Spinal cord (tissue), 10 donors: ENCODE data around the gene SAXO2. TPM values are rescaled to one million over a fixed set of nuclear protein-coding genes. Genes with fewer than 3 reads are reported as not detected.
A peak's percentile ranks its signal among the peaks of the same experiment; 100 is the strongest.
"Not testable (repeated sequence)": the region's sequence is repeated elsewhere in the genome, so short reads cannot be mapped to it uniquely, and the experiment has no call there.

Experiments
- DNase-seq, 6 donors: peaks; one replicate each; pipeline versions ENCODE4 v3.0.0 to v3.0.0-alpha.2; 2013 to 2015; ENCODE audit warnings: low spot score in 6 of 6, low read depth in 4 of 6
- H3K27ac ChIP-seq: one replicate; pipeline ENCODE4 v1.5.1; 2013; ENCODE audit warnings: low read depth, low read length, control low read depth
- H3K27me3 ChIP-seq: one replicate; pipeline ENCODE4 v1.6.1; 2013; ENCODE audit warnings: low read length; ENCODE audit not compliant: control insufficient read depth, insufficient read depth
- H3K36me3 ChIP-seq: one replicate; pipeline ENCODE4 v1.6.1; 2013; ENCODE audit warnings: low read length; ENCODE audit not compliant: control insufficient read depth, insufficient read depth
- H3K4me1 ChIP-seq: one replicate; pipeline ENCODE4 v1.6.1; 2013; ENCODE audit warnings: low read length; ENCODE audit not compliant: control insufficient read depth, insufficient read depth
- H3K4me3 ChIP-seq: one replicate; pipeline ENCODE4 v1.5.1; 2013; ENCODE audit warnings: low read depth, low read length, control low read depth
- H3K9me3 ChIP-seq: one replicate; pipeline ENCODE4 v1.6.1; 2013; ENCODE audit warnings: low read length; ENCODE audit not compliant: control insufficient read depth, insufficient read depth
- WGBS: methylation state at CpG from one replicate; pipeline ENCODE4 v1.1.5; 2013; ENCODE audit warnings: missing lambda C conversion rate; ENCODE audit not compliant: insufficient coverage; 5-methylcytosine and 5-hydroxymethylcytosine counted together
- polyA plus RNA-seq, 2 donors: library from polyadenylated mRNA; unstranded; fragments of 120-200 nt; gene quantifications; one replicate each; pipeline ENCODE4 v1.2.1, GENCODE V29; 2013; ENCODE audit not compliant: insufficient read length in 2 of 2
- total RNA-seq, 2 donors: library from RNA; depleted of rRNA in 1 of 2; stranded (reverse); fragments of 120-200 nt in 1 of 2; fragments of >200 nt in 1 of 2; gene quantifications; one replicate each; pipeline versions ENCODE4 v1.2.3 to v1.2.4, GENCODE V29; 2013 to 2014
- donor health status: healthy.

SAXO2 gene
- total and polyA plus RNA-seq, 4 donors: 5.9 to 12.0 (median 9.4) TPM

GRCh38 chr15:82282386-82282785, 19.8 kb downstream of the SAXO2 start:
- H3K4me3 ChIP-seq, H3K9me3 ChIP-seq, H3K4me1 ChIP-seq, H3K27me3 ChIP-seq, DNase-seq, H3K27ac ChIP-seq, H3K36me3 ChIP-seq: not testable (repeated sequence)
- WGBS: 93% methylated on average over 3 of the region's 4 CpGs

GRCh38 chr15:82284381-82284780, 21.8 kb downstream of the SAXO2 start:
- H3K4me3 ChIP-seq, H3K27ac ChIP-seq, H3K27me3 ChIP-seq, H3K36me3 ChIP-seq, H3K4me1 ChIP-seq, H3K9me3 ChIP-seq, DNase-seq: not testable (repeated sequence)
- no CpG with 5 or more reads among the region's 2 CpGs for WGBS

GRCh38 chr15:82286475-82286874, 23.9 kb downstream of the SAXO2 start:
- not testable (repeated sequence) for H3K4me3 ChIP-seq, DNase-seq, H3K27ac ChIP-seq, H3K4me1 ChIP-seq, H3K9me3 ChIP-seq, H3K27me3 ChIP-seq, H3K36me3 ChIP-seq
- WGBS: 97% methylated on average over 3 of the region's 4 CpGs

DNA sequence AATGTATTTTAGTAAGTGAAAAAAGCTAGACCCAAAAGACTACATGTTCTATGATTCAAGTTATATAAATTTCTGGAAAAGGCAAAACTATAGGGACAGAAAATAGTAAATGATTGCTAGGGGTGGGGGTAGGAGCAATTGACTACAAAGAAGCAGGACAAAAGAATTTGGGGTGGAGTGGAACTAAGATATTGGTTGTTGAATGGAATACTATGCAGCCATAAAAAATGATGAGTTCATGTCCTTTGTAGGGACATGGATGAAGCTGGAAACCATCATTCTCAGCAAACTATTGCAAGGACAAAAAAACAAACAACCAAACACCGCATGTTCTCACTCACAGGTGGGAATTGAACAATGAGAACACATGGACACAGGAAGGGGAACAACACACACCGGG, 25.6 kb downstream of the SAXO2 start:
- not testable (repeated sequence) for H3K4me3 ChIP-seq, H3K9me3 ChIP-seq, H3K4me1 ChIP-seq, DNase-seq, H3K36me3 ChIP-seq, H3K27me3 ChIP-seq, H3K27ac ChIP-seq
- no CpG with 5 or more reads among the region's 2 CpGs for WGBS

DNA sequence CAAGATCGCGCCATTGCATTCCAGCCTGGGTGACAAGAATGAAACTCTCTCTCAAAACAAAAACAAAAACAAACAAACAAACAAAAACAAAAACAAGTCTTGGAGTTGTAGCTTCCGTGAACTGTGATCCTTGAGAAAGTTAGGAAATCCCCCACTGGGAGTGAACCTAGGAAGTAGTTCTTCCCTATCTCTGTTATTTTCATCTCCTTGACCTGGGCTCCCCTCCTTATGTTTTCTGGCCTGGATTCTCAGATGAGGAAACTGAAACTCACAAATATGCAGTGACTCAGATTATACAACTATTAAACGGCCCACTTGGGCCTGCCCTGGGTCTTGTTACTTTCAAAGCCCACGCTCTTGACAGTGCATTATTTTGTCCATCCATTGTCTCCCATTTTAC, 29.7 kb downstream of the SAXO2 start:
- Histone ChIP-seq H3K9me3 (no peaks in the 10 kb centered on the region), H3K4me3 (no peak overlapping the region), H3K36me3 (no peaks in the 10 kb centered on the region), H3K27ac (no peak overlapping the region), H3K27me3 (no peaks in the 10 kb centered on the region), H3K4me1 (peaks cover 3% of the 10 kb centered on the region)
- 84% methylated on average over 2 of the region's 5 CpGs for WGBS
- DNase-seq: no peak

DNA sequence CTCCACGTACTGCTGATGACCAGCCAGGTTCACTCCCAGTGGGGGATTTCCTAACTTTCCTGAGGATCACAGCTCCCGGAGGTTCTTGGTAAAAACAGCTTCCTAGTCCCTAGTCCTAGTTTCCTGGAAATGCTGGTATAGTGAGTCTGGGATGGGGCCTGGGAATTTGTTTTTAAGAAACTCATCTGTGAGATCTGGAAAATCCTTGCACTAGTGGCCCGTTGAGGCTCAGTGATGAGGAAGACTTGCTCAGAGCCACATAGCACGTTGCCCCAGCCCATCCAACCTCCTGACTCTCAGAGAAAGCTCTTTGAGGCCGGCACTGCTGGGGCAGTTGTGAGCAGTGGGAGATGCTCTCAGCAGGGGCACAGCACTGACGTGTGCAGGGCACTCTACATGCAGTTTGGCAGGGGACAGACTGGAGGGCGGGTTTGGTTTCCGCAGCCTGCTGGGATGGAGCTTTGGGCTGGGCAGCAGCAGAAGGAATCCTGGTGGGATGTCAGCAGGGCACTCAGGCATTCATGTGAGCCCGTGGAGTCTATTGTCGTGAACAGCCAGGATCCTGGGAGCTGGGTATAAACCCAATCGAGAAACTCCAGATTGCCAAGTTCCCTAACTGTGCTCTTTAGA, 31.6 kb downstream of the SAXO2 start:
- H3K27me3 ChIP-seq: peaks cover 4% of the 10 kb centered on the region
- H3K4me1 ChIP-seq: peaks cover 12% of the 10 kb centered on the region
- H3K27ac ChIP-seq: no peak overlapping the region
- no peak overlapping the region for H3K4me3 ChIP-seq
- no peaks in the 10 kb centered on the region for H3K9me3 ChIP-seq
- no peaks in the 10 kb centered on the region for H3K36me3 ChIP-seq
- 35% methylated on average over 9 of the region's 11 CpGs for WGBS
- DNase-seq: no peak

- Histone ChIP-seq H3K4me1 (peaks cover 12% of the 10 kb centered on the region), H3K27me3 (peaks cover 4% of the 10 kb centered on the region), H3K36me3 (peaks cover 5% of the 10 kb centered on the region), H3K27ac (no peak overlapping the region), H3K9me3 (no peaks in the 10 kb centered on the region), H3K4me3 (no peak overlapping the region)
- DNase-seq: no peak
- 94% methylated on average over 5 of the region's 5 CpGs for WGBS
These were observed 34.9 kb downstream of the SAXO2 start for GRCh38 chr15:82297546-82297945.

DNA sequence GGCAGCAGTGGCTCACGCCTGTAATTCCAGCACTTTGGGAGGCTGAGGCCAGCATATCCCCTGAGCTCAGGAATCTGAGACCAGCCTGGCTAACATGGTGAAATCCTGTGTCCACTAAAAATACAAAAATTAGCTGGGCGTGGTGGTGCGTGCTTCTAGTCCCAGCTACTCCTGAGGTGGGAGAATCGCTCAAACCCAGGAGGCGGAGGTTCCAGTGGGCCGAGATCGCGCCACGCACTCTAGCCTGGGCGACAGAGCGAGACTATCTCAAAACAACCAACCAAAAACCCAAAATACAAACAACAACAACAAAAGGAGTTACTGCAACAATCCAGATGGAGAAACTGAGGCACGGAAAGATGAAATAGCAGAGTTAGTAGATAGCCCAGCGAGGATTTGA, 35.4 kb downstream of the SAXO2 start:
- Histone ChIP-seq H3K9me3 (no peaks in the 10 kb centered on the region), H3K4me3 (no peak overlapping the region), H3K27me3 (peaks cover 4% of the 10 kb centered on the region), H3K4me1 (peaks cover 12% of the 10 kb centered on the region), H3K27ac (no peak overlapping the region), H3K36me3 (peaks cover 5% of the 10 kb centered on the region)
- no peak for DNase-seq
- WGBS: 99% methylated on average over 5 of the region's 13 CpGs

- no peak overlapping the region for H3K27ac ChIP-seq
These were observed 35.9 kb downstream of the SAXO2 start for GRCh38 chr15:82298520-82298919.

DNA sequence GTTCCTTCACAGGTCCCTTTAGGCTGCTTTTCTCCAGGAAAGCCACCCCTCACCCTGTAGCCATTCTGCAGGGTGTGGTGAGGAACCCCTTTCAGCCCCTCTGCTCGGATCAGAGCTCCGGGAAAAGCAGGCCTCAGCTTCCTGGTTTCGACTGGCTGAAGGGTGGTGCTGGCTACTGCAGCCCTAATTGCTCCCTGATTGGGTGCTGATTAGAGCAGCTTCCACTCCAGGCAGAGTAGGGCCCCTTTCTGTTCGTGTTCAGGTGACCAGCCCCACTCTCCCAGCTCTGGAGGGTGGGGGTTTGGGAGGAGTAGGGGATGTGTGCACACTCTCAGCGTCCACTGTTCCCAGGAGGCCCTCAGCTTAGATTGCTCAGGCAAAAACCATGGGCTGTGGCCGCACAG, 36.9 kb downstream of the SAXO2 start:
- not testable (repeated sequence) for DNase-seq, H3K36me3 ChIP-seq, H3K9me3 ChIP-seq, H3K4me3 ChIP-seq, H3K4me1 ChIP-seq, H3K27ac ChIP-seq, H3K27me3 ChIP-seq
- WGBS: no CpG with 5 or more reads among the region's 6 CpGs

More at GRCh38 chr15:82298520-82298919, 35.9 kb downstream of the SAXO2 start:
- Histone ChIP-seq H3K4me3 (no peak overlapping the region), H3K9me3 (no peaks in the 10 kb centered on the region), H3K4me1 (peaks cover 12% of the 10 kb centered on the region), H3K27me3 (peaks cover 4% of the 10 kb centered on the region), H3K36me3 (peaks cover 5% of the 10 kb centered on the region)
- peak in 5 of 6 donors; percentile 0 to 89 (median 21) for DNase-seq
- WGBS: 15% methylated on average over 44 of the region's 44 CpGs
